ENCODE data around the gene ZC3H8.
"Not testable (repeated sequence)": the region's sequence is repeated elsewhere in the genome, so short reads cannot be mapped to it uniquely, and the experiment has no call there.

ZC3H8 gene

GRCh38 chr2:112259509-112260294 is 4.9 kb upstream of the ZC3H8 start:
- peak; percentile 71 for DNase-seq

- DNase-seq, result no peak
These were observed 2.7 kb upstream of the ZC3H8 start for GRCh38 chr2:112257575-112257974.

- no peak for DNase-seq
These were observed 1.8 kb upstream of the ZC3H8 start for GRCh38 chr2:112256654-112257053.

- DNase-seq, result no peak
These were observed 1.0 kb upstream of the ZC3H8 start for GRCh38 chr2:112255875-112256274.

DNA sequence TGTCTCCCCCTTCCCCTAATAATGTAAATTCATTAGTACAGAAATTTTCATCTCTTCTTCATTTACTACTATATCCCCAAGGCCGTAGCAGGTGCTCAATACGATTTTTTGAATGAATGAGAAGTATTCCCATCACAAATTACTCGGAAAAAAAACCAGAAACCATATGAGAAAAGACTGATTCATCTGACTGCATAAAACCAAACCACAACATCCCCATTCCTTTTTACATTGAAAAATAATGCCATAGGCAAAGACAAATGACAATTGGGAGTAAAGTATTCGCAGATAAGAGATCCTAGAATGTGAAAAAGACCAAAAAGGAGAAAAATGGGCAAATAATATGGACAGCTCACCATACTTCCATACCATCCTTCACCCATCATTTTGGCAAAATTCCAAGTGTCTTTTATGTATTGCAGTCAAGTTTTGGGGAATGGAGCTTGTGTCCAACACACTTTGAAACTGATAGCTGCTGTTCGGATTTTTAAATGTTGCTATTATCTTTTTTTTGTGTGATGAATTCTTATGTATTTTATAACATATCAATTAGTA is 1.5 kb downstream of the ZC3H8 start:
- DNase-seq, result no peak

DNA sequence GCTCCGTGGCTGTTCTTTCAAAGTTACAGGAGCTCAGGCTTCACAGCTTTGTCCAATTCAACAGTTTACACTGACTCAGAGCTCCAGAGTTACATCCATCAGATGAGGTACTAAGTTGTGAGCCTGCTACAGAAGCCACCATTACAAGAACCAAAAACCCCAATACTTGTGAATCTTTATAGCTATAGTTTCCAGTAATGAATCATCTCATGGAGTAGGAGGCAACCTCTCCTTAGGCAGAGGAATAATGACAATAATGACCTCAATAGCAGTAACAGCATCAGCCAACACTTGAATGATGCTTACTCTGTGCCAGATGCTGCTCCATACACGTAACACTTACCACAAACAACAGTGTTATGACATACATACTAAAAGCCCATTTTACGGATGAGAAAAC is 3.6 kb downstream of the ZC3H8 start:
- no peak for DNase-seq

DNA sequence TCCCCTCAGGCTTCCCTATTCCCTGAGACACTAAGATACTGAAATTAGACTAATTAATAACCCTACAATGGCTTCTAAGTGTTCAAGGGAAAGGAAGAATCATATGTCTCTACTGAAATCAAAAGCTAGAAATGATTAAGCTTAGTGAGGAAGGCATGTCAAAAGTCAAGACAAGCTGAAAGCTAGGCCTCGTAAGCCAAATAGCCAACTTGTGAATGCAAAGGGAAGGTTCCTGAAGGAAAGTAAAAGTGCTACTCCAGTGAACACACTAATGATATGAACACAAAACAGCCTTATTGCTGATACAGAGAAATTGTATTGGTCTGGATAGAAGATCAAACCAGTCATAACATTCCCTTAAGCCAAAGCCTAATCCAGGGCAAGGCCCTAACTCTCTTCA is 10.0 kb downstream of the ZC3H8 start:
- no peak for DNase-seq

DNA sequence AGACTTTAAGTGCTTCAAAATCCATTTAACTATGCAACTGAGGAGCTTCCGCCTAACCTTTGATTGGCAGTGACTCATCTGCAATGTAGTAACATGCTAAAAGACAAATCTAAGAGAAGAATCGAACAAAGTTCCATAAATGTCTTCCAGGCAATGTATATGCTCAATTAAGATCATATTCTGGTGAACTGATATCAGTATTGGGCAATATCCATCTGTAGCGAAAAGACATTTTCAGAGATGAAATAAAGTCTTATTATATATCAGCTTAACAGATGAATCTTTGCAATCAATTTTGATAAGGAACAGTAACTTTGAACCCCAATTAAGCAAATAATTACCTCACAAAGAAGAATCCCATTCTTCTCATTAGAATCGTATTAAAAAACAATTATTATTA is 11.6 kb downstream of the ZC3H8 start:
- no peak for DNase-seq

DNA sequence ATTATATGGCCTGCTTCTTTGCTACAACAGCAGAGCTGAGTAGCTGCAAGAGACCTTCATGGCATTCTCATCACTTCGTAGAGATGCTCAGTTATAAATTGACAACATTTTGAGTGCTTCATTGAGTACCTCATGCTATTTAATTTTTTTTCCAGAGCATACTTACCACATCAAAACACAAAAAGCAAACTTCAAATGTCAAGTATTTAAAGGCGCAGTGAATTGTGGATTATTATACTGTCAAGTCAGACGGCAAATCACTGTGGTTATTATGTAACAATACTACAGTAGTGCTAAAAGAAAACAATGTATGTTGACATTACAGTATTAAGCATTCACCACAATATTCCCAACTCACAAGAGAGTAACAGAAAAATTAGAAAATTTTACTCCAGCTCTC is 12.5 kb downstream of the ZC3H8 start:
- no peak for DNase-seq

DNA sequence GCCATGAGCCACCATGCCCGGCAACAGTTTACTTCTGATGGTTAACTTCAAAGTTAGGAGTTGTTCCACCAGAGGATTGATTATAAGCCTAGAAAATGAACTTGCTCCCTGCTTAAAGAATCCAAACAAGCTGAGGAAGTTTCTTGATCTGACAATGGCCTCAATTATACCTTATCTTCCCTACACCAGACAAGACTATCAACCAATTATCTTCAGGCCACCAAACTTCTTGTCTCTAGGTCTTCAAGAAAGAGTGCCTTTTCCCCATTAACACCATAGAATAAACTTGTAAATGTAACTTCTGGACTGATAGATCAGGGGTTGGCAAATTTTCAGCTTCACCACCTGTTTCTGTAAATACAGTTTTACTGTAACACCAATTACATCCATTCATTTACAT is 15.0 kb downstream of the ZC3H8 start:
- no peak for DNase-seq

GRCh38 chr2:112230371-112230770 is 24.5 kb downstream of the ZC3H8 start:
- no peak for DNase-seq

DNA sequence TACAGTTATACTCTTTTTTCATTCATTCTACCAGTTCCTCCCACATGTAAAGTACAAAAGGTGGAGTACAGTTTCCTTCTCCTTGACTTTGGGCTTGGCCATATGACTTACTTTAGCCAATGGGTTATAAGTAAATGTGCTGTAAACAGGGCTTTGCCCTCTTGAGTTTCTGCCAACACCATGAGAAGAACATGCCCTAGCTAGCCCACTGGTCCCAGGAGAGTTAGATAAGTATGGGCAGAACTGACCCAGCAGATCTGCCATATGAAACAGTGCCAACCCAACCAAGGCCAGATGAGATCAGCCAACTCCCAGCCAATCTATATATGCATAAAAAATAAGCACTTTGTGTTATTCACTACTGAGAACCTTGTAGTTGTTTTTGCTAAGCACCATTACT is 25.5 kb downstream of the ZC3H8 start:
- no peak for DNase-seq

DNA sequence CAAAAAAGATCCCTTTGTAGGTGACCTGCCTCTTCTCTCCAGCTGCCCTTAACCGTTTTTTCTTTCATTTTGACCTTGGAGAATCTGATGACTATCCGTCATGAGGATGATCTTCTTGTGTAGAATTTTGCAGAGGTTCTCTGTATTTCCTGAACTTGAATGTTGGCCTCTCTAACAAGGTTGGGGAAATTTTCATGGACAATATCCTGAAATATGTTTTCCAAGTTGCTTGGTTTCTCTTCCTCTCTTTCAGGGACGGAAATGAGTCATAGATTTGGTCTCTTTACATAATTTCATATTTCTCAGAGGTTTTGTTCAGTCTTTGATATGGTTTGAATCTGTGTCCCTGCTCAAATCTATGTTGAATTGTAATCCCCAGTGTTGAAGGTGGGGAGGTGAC is 34.0 kb downstream of the ZC3H8 start:
- no peak for DNase-seq

DNA sequence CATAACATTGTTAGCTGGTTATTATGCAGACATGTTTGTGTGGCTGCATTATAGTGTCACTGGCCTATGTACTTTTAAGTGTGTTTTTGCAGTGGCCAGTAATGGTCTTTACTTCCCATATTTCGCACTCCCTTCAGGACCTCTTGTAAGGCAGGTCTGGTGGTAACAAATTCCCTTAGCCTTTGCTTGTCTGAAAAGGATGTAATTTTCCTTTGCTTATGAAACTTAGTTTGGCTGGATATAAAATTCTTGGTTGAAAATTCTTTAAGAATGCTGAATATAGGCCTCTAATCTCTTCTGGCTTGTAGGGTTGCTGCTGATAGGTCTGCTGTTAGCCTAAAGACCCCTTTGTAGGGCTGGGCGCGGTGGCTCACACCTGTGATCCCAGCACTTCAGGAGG is 34.7 kb downstream of the ZC3H8 start:
- DNase-seq, result no peak

DNA sequence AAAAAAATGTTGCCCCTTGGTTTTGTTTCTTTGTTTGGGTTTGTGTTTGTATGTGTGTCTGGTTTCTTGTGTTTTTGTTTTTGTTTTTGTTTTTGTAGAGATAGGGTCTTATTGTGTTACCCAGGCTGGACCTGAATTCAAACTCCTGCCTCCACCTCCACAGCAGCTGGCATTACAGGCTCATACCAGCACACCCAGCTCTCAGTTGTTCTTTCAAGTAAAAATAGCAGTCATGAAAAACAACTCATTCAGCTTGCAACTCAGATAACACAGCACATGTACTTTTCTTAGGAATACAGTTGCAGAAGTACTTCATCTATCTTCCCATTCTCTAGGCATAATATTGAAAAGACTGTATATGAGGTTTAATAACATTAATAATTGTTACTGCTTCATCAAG is 37.0 kb downstream of the ZC3H8 start:
- no peak for DNase-seq

- DNase-seq, result no peak
These were observed 38.7 kb downstream of the ZC3H8 start for GRCh38 chr2:112216167-112216566.

GRCh38 chr2:112207905-112208304 is 46.9 kb downstream of the ZC3H8 start:
- not testable (repeated sequence) for DNase-seq

DNA sequence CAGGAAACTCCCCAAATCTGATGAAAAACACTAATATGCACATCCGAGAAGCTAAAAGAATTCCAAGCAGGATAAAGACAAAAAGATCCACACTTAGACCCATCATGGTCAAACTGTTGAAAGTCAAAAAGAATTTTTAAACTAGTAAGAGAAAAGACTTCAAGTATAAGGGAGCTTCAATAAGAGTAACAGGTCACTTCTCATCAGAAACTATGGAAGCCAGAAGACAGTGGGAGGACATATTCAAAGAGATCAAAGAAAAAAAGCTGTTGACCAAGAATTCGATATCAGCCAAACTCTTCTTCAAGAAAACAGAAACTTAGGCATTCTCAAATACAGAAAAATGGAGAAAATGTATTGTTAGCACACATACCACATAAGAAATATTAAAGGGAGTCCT is 50.4 kb downstream of the ZC3H8 start:
- no peak for DNase-seq

GRCh38 chr2:112201696-112202430 is 53.0 kb downstream of the ZC3H8 start:
- no peak for DNase-seq

DNA sequence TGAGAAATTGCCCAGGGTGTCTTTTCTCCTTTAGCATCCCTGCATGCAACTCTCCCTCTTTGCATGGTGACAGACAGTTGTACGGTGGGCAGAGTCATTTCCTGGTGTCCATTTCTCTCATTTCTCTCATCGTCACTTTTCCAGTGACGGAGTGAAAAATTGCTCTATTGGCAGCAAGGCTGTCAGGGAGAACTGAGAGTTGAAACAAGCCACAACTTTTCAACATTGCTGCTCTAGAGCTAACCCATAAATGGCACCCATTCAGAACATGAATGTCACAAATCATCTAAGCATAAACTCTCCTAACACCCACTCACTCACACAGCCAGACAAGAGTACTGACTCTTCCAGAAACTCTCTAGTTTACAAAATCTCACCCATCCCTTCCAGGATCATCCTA is 55.7 kb downstream of the ZC3H8 start:
- DNase-seq, result no peak

- no peak for DNase-seq
These were observed 56.1 kb downstream of the ZC3H8 start for GRCh38 chr2:112198780-112199179.

DNA sequence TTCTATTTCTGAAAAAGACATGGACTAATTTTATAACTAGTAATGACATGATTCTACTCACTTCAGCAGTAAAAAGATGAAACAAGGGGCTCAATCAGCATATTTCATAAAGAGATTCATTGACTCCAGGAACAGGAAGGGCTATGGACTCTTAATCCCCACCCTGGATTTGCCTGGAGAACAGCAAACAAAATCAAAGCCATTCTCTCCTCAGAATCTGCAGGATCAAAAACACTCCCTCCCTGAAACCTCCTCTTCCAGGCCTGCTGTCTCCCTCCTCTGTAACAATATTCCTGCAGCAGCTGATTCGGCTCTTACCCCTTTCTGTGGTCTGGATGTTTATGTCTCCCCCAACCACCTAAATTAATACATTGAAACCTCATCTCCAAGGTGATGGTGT is 57.0 kb downstream of the ZC3H8 start:
- no peak for DNase-seq

GRCh38 chr2:112195950-112196349 is 58.9 kb downstream of the ZC3H8 start:
- no peak for DNase-seq

DNA sequence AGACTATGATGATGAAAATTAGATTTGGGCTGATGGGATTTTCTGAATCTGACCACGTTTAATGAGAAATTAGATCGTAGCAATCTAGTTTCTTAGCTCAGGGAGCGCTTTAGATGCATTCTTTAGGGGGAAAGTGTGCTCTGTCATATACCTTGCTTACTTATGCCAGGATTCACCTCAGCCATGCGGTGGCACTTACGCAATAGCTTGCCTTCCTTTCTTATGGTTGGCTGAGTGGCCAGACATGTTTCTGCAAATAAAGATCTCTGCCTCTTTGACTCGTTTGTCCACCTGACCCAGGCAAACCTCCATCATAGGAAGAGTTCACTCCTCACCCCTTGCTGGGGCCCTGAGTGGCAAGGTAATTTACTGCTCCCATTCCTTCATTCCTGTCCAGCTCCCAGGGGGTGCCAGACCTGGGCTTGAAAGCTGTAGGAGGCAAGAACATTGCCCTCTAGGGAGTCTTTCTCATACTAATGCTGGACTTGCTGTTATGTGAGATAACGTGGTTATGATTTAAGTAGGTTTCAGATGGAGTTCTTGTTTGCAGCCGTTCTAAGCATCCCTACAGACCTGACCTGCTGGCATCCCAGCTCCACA is 59.6 kb downstream of the ZC3H8 start:
- DNase-seq, result no peak
